Dedifferentiated amniotic fluid mesenchymal stem cell (primary cell): ENCODE results near the gene IL12RB2.

Source experiments
- DNase-seq: peaks from one replicate; pipeline ENCODE4 v3.0.0-alpha.2; 2016; ENCODE audit errors: extremely low spot score

The IL12RB2 gene

GRCh38 chr1:67307251-67308060, at the start of gene IL12RB2:
Gene IL12RB2, plus strand, starts transcription at chr1:67307873. Its CDS starts 12,496 bp downstream, at chr1:67320369.
- no peak for DNase-seq

GRCh38 chr1:67261680-67262079, 46.0 kb upstream of the IL12RB2 start:
- no peak for DNase-seq

- no peak for DNase-seq
These were observed 44.9 kb upstream of the IL12RB2 start for GRCh38 chr1:67262735-67263134.

- DNase-seq, result no peak
These were observed 43.5 kb upstream of the IL12RB2 start for GRCh38 chr1:67264152-67264551.

GRCh38 chr1:67264899-67265298, 42.8 kb upstream of the IL12RB2 start:
- no peak for DNase-seq

- DNase-seq, result no peak
These were observed 38.6 kb upstream of the IL12RB2 start for GRCh38 chr1:67269061-67269460.

- no peak for DNase-seq
These were observed 37.1 kb upstream of the IL12RB2 start for GRCh38 chr1:67270541-67270940.

- no peak for DNase-seq
These were observed 34.1 kb upstream of the IL12RB2 start for GRCh38 chr1:67273591-67273990.

- DNase-seq, result no peak
These were observed 32.9 kb upstream of the IL12RB2 start for GRCh38 chr1:67274623-67275325.

- DNase-seq, result no peak
These were observed 27.0 kb upstream of the IL12RB2 start for GRCh38 chr1:67280696-67281095.

- DNase-seq, result no peak
These were observed 26.4 kb upstream of the IL12RB2 start for GRCh38 chr1:67281244-67281643.

- no peak for DNase-seq
These were observed 21.7 kb upstream of the IL12RB2 start for GRCh38 chr1:67285780-67286488.

GRCh38 chr1:67290236-67290635, 17.4 kb upstream of the IL12RB2 start:
- DNase-seq, result no peak

- no peak for DNase-seq
These were observed 12.6 kb upstream of the IL12RB2 start for GRCh38 chr1:67294836-67295617.

- DNase-seq, result no peak
These were observed 8.9 kb upstream of the IL12RB2 start for GRCh38 chr1:67298762-67299161.

- no peak for DNase-seq
These were observed 8.4 kb upstream of the IL12RB2 start for GRCh38 chr1:67299296-67299695.

GRCh38 chr1:67300561-67300960, 7.1 kb upstream of the IL12RB2 start:
- no peak for DNase-seq

GRCh38 chr1:67304023-67304422, 3.6 kb upstream of the IL12RB2 start:
- no peak for DNase-seq

- no peak for DNase-seq
These were observed 1.1 kb upstream of the IL12RB2 start for GRCh38 chr1:67306547-67306946.

- no peak for DNase-seq
These were observed 463 bp downstream of the IL12RB2 start for GRCh38 chr1:67308136-67308535.

- DNase-seq, result no peak
These were observed 4.9 kb downstream of the IL12RB2 start for GRCh38 chr1:67312615-67313014.
